HG02938 (cell line): ENCODE measurements around the gene DCLK2.

ENCODE experiments used
- ATAC-seq: cut with Tn5 transposase; IDR thresholded peaks from one replicate; pipeline ENCODE4 v1.9.1; 2021; ENCODE audit warnings: mild to moderate bottlenecking, moderate library complexity; ENCODE audit not compliant: unreplicated experiment

Gene DCLK2

DNA sequence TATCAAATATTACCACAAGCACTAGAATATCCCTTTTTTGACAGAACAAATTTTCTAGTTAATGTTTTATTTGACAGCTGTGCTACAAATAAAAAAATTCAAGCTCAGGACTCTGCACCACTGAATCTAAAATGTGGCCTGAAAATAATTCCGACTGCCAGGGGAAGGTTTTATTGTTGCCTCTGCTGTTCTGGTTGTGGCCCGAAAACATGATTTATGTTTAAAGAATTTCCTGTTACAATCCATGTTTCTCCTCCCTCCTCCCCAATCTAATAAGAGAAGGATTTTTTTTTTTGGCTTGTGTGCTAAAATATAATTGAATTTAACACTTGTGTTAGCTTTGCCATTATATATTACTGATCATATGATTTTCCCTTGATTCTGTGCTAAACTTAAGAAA lies 227.8 kb downstream of the DCLK2 start:
- ATAC-seq, result no peak

DNA sequence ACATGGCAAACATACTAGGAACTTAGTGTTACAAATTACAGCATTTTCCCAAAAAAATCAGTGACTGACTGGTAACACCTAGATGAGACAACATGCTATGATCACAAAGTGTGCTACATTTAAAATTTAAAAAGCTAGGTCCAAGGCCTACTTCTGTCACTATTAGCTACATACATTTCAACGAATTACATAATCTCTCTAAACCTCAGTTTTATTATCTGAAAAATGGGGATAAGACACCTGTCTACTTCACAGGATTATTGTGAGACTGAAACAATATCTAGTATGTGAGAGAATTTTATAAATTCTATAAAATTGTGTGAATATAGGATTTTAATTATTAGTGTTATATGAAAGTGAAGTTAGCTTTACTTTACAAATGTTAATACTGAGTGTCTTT lies 228.5 kb downstream of the DCLK2 start:
- no peak for ATAC-seq
